ENCODE data around the gene ANKLE2. TPM values are rescaled to one million over a fixed set of nuclear protein-coding genes. Genes with fewer than 3 reads are reported as not detected.

ANKLE2 gene
- total RNA-seq, 1 experiment from 2014 or later: 52.4 TPM

GRCh38 chr12:132730353-132730752 is 31.3 kb downstream of the ANKLE2 start:
- in situ Hi-C loops (cut with HindIII; ENCODE audit: low pct_unique_long_range_greater_than_20kb, low sequenced_read_pairs): no loop called here
- DNase-seq (ENCODE audit: low read depth, low spot score): no peak

- in situ Hi-C loops (cut with HindIII; ENCODE audit: low pct_unique_long_range_greater_than_20kb, low sequenced_read_pairs): no loop called here
These were observed 31.9 kb downstream of the ANKLE2 start for GRCh38 chr12:132729541-132730320.

GRCh38 chr12:132728502-132728901 is 33.1 kb downstream of the ANKLE2 start:
- in situ Hi-C loops (cut with HindIII; ENCODE audit: low pct_unique_long_range_greater_than_20kb, low sequenced_read_pairs): no loop called here
- DNase-seq (ENCODE audit: low read depth, low spot score): no peak

More at GRCh38 chr12:132729541-132730320, 31.9 kb downstream of the ANKLE2 start:
- peak; percentile 13 for DNase-seq (ENCODE audit: low read depth, low spot score)

DNA sequence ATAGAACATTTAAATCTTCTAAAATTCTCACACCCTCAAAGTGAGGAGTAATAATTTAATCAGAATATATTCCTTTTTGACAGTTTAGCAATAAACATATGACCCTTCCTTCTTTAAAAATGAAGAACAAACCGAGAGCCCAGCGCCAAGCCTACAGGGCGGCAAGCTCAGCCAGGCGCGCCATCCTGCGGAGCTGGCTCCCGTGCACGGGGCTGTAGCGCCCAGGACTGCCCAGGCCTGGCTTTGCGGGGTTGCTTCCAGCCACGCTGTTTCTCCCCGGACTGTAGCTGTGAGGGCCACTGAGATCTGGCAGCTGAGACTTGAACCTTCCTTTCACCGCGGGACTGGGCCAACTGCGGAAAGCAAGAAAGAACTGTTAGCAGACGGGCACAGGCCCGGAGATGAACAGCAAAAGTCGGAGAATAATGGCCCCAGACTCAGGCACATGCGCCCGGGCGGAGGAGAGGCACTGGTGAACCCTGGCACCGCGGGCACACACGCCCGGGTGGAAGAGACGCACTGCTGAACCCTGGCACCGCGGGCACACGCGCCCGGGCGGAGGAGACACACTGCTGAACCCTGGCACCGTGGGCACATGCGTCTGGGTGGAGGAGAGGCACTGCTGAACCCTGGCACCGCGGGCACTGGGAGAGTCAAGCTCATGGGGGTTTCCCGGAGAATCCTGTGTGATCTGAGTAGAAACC is 34.4 kb downstream of the ANKLE2 start:
- no peak for DNase-seq (ENCODE audit: low read depth, low spot score)
- in situ Hi-C loops (cut with HindIII; ENCODE audit: low pct_unique_long_range_greater_than_20kb, low sequenced_read_pairs): no loop called here

DNA sequence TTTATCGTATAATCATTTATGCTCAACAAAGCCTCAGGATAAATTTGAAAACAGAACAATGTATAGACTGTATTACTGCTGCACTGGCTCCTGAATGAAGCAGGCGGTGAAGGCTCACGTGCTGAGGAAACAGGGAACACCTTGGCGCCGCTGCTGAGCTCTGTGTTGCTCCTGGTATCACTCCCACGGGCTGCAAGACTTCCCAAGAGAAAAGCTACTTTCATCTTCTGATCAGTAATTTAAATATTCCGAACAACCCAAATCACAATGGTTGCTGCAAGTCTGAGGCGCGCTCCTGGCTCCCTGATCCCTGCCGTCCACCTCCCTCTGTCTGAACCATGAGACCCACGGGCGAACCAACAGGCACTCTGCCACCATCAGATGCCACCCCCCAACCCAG is 35.2 kb downstream of the ANKLE2 start:
- DNase-seq (ENCODE audit: low read depth, low spot score): no peak
- in situ Hi-C loops (cut with HindIII; ENCODE audit: low pct_unique_long_range_greater_than_20kb, low sequenced_read_pairs): no loop called here

GRCh38 chr12:132724506-132725241 is 37.0 kb downstream of the ANKLE2 start:
- in situ Hi-C loops (cut with HindIII; ENCODE audit: low pct_unique_long_range_greater_than_20kb, low sequenced_read_pairs): no loop called here
- no peak for DNase-seq (ENCODE audit: low read depth, low spot score)

GRCh38 chr12:132723764-132724140 is 37.9 kb downstream of the ANKLE2 start:
- in situ Hi-C loops (cut with HindIII; ENCODE audit: low pct_unique_long_range_greater_than_20kb, low sequenced_read_pairs): no loop called here
- DNase-seq (ENCODE audit: low read depth, low spot score): no peak

- in situ Hi-C loops (cut with HindIII; ENCODE audit: low pct_unique_long_range_greater_than_20kb, low sequenced_read_pairs): no loop called here
These were observed 38.4 kb downstream of the ANKLE2 start for GRCh38 chr12:132723015-132723763.

GRCh38 chr12:132720606-132721345 is 40.9 kb downstream of the ANKLE2 start:
- in situ Hi-C loops (cut with HindIII; ENCODE audit: low pct_unique_long_range_greater_than_20kb, low sequenced_read_pairs): no loop called here
- DNase-seq (ENCODE audit: low read depth, low spot score): no peak

More at GRCh38 chr12:132723015-132723763, 38.4 kb downstream of the ANKLE2 start:
- DNase-seq (ENCODE audit: low read depth, low spot score): no peak

DNA sequence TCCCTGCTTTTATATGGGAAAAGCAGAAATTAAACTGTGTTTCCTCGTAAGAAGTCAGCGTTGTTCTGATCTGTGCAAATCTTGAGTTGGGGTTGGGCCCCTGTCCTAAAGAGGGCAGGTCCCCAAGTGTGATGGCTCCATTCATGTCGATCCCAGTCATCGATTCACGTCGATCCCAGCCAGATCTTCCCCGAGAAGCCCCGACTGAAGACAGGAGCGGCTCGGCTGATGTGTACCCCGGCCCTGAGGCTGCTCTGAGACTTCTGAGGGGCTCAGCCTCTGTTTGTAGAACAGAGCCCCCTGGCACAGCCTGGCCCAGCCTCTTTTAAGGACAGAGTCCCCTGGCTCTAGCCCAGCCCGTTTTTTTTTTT is 41.7 kb downstream of the ANKLE2 start:
- DNase-seq (ENCODE audit: low read depth, low spot score): no peak
- in situ Hi-C loops (cut with HindIII; ENCODE audit: low pct_unique_long_range_greater_than_20kb, low sequenced_read_pairs): no loop called here

- DNase-seq (ENCODE audit: low read depth, low spot score): no peak
- in situ Hi-C loops (cut with HindIII; ENCODE audit: low pct_unique_long_range_greater_than_20kb, low sequenced_read_pairs): no loop called here
These were observed 42.3 kb downstream of the ANKLE2 start for GRCh38 chr12:132719141-132719953.

GRCh38 chr12:132718644-132719043 is 43.0 kb downstream of the ANKLE2 start:
- in situ Hi-C loops (cut with HindIII; ENCODE audit: low pct_unique_long_range_greater_than_20kb, low sequenced_read_pairs): no loop called here
- no peak for DNase-seq (ENCODE audit: low read depth, low spot score)

DNA sequence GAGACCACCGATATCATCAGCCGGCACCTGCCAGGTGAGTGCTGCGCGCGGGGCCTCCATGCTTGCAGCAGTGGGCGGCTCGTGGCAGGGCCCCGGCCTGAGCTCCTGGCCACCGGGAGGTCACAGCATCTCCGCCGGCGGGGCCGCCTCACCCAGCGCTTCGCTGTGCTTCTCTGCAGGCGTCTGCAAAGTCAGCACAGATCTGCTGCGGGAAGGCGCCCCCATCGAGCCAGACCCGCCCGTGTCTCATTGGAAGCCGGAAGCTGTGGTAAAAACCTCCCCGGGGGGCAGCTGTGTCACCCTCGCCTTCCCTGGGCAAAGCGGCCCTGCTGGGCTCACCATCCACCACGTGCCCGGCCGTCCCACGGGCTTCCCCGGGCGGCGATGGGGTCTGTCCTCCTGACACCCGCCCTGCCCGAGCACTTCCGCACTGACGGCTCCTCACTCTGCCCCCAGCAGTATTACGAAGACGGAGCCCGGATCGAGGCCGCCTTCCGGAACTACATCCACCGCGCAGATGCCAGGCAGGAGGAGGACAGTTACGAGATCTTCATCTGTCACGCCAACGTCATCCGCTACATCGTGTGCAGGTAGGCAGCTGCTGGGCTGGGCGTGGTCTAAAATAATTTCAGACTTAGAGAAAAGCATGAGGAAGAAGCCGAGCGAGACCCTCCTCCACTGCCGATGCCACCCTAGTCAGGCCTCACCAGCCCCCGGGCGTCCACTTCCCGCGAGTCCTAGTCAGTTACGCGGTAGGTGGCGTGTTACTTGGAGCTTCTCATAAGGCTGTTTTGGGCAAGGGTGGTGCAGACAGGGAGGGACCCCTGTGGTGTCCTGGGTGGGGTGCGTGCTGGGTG is 43.9 kb downstream of the ANKLE2 start:
- in situ Hi-C loops (cut with HindIII; ENCODE audit: low pct_unique_long_range_greater_than_20kb, low sequenced_read_pairs): no loop called here
- DNase-seq (ENCODE audit: low read depth, low spot score): no peak

GRCh38 chr12:132717011-132717410 is 44.6 kb downstream of the ANKLE2 start:
- in situ Hi-C loops (cut with HindIII; ENCODE audit: low pct_unique_long_range_greater_than_20kb, low sequenced_read_pairs): no loop called here
- DNase-seq (ENCODE audit: low read depth, low spot score): no peak

DNA sequence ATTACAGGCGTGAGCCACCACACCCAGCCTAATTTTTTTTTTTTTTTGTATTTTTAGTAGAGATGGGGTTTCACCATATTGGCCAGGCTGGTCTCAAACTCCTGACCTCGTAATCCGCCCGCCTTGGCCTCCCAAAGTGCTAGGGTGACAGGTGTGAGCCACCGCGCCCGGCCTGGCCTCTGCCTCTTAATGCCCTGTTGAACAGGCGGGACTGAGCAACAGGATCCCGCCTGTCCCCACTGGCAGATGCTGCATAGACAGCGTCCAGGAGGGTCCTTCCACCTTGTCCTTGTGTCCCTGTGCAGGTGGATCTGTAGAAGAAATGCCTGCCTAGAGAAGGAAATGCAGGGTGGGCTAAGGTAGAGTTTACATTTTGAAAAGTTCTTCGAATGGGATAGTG is 45.3 kb downstream of the ANKLE2 start:
- in situ Hi-C loops (cut with HindIII; ENCODE audit: low pct_unique_long_range_greater_than_20kb, low sequenced_read_pairs): no loop called here
- no peak for DNase-seq (ENCODE audit: low read depth, low spot score)

DNA sequence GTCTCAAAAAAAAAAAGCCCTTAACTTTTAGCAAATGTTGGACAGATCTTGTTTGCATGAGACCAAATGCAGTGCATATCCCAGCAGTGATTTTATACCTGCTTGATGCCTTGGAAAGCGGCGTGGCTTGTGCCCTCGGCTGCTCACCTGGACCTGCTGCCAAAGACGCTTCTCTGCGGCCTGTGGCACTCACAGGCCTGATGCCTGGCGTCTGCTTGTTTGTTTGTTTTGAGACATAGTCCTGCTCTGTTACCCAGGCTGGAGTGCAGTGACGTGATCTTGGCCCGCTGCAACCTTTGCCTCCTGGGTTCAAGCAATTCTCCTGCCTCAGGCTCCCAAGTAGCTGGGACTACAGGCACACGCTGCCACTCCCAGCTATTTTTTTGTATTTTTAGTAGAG is 45.8 kb downstream of the ANKLE2 start:
- in situ Hi-C loops (cut with HindIII; ENCODE audit: low pct_unique_long_range_greater_than_20kb, low sequenced_read_pairs): no loop called here
- no peak for DNase-seq (ENCODE audit: low read depth, low spot score)

Data from SK-MEL-5 (cell line).